GM12878 (cell line): ENCODE measurements around the gene SURF6. TPM values are rescaled to one million over a fixed set of nuclear protein-coding genes. Genes with fewer than 3 reads are reported as not detected.

ENCODE experiments used
- BACH1 ChIP-seq: fragments of 450-650 bp; IDR thresholded peaks from 2 replicates; pipeline ENCODE4 v1.6.1; 2017; ENCODE audit warnings: mild to moderate bottlenecking, borderline replicate concordance
- BMI1 ChIP-seq: fragments of 450-650 bp; IDR thresholded peaks from 2 replicates; pipeline ENCODE4 v1.6.1; 2016; ENCODE audit warnings: mild to moderate bottlenecking, moderate library complexity, borderline replicate concordance
- CBFB ChIP-seq: IDR thresholded peaks from 2 replicates; pipeline ENCODE4 v1.6.1; 2016; ENCODE audit warnings: antibody characterized with exemption, low read depth
- CEBPB ChIP-seq, 2 experiments: fragments of 150-350 bp in 1 of 2; IDR thresholded peaks; 2 replicates each; pipeline ENCODE4 v1.6.1; 2012 to 2014; ENCODE audit warnings: low read depth in 2 of 2, low read length in 2 of 2, borderline replicate concordance in 1 of 2, inconsistent platforms in 1 of 2
- CREB1 ChIP-seq: IDR thresholded peaks from 2 replicates; pipeline ENCODE4 v1.6.1; 2012; ENCODE audit warnings: low read depth, mild to moderate bottlenecking, inconsistent platforms
- EED ChIP-seq: sonication (generic); IDR thresholded peaks from 2 replicates; pipeline ENCODE4 v1.6.1; 2016; ENCODE audit warnings: antibody characterized with exemption, low read depth
- FOXK2 ChIP-seq: fragments of 450-650 bp; IDR thresholded peaks from 2 replicates; pipeline ENCODE4 v1.6.1; 2017; ENCODE audit warnings: mild to moderate bottlenecking, moderate library complexity
- GATAD2B ChIP-seq: fragments of 450-650 bp; conservative IDR thresholded peaks from 2 replicates; pipeline ENCODE4 v1.6.1; 2017; ENCODE audit warnings: low read depth, mild to moderate bottlenecking, moderate library complexity
- KAT2A ChIP-seq: conservative IDR thresholded peaks from 2 replicates; pipeline ENCODE4 v1.6.1; 2011; ENCODE audit warnings: low read depth, low read length; ENCODE audit not compliant: control insufficient read depth
- MYB ChIP-seq: fragments of 150-350 bp; IDR thresholded peaks from 2 replicates; pipeline ENCODE4 v1.6.1; 2014; ENCODE audit warnings: mild to moderate bottlenecking, low read depth, low read length, borderline replicate concordance
- POLR2AphosphoS5 ChIP-seq: IDR thresholded peaks from 2 replicates; pipeline ENCODE4 v1.6.1; 2011; ENCODE audit warnings: mild to moderate bottlenecking, low read length, inconsistent platforms
- RAD51 ChIP-seq: fragments of 450-650 bp; IDR thresholded peaks from 2 replicates; pipeline ENCODE4 v1.6.1; 2016; ENCODE audit warnings: moderate library complexity, mild to moderate bottlenecking, inconsistent platforms
- RFX5 ChIP-seq: IDR thresholded peaks from 2 replicates; pipeline ENCODE4 v1.6.1; 2011; ENCODE audit warnings: low read depth, low read length, improper control_type of control experiment
- RUNX3 ChIP-seq: IDR thresholded peaks from 2 replicates; pipeline ENCODE4 v1.6.1; 2012; ENCODE audit warnings: low read length, inconsistent platforms
- STAT3 ChIP-seq: IDR thresholded peaks from 2 replicates; pipeline ENCODE4 v1.6.1; 2011; ENCODE audit warnings: low read depth, low read length, improper control_type of control experiment
- YY1 ChIP-seq: IDR thresholded peaks from 2 replicates; pipeline ENCODE4 v1.6.1; 2011; ENCODE audit warnings: low read depth, mild to moderate bottlenecking, low read length
- ZNF384 ChIP-seq: IDR thresholded peaks from 2 replicates; pipeline ENCODE4 v1.6.1; 2012; ENCODE audit warnings: low read depth, mild to moderate bottlenecking, low read length, improper control_type of control experiment, borderline replicate concordance
- polyA plus RNA-seq, 11 experiments: library from polyadenylated mRNA; depleted of rRNA in 4 of 11; unstranded in 6 of 11; stranded (reverse) in 5 of 11; fragments of >200 nt; fragmentation: Nextera tagmentation in 4 of 11; fragmentation: Illumina TruSeq in 1 of 11; extraction: Ambion mirVana in 4 of 11; extraction: Trizol in 1 of 11; gene quantifications; 1 replicate in 1 of 11; 2 replicates in 10 of 11; pipeline versions ENCODE4 v1.2.1 to v1.2.3, GENCODE V29; 2011 to 2016; ENCODE audit warnings: inconsistent platforms in 2 of 11, missing spikeins in 2 of 11, low read depth in 1 of 11
- total RNA-seq, 4 experiments: library from RNA; depleted of rRNA in 3 of 4; stranded (reverse); fragments of >200 nt in 3 of 4; fragmentation: Illumina TruSeq in 1 of 4; extraction: Trizol in 1 of 4; gene quantifications; 2 replicates each; pipeline versions ENCODE4 v1.2.1 to v1.2.3, GENCODE V29; 2013 to 2021
- TF ChIP-seq, protein P1 (sequence below): fragments of 450-650 bp; IDR thresholded peaks from 2 replicates; pipeline ENCODE4 v1.6.1; 2017; ENCODE audit warnings: mild to moderate bottlenecking, moderate library complexity
- TF ChIP-seq, protein P2 (sequence below): fragments of 450-650 bp; IDR thresholded peaks from 2 replicates; pipeline ENCODE4 v1.6.1; 2014; ENCODE audit warnings: mild to moderate bottlenecking
- TF ChIP-seq, protein P3 (sequence below): fragments of 450-650 bp; IDR thresholded peaks from 2 replicates; pipeline ENCODE4 v1.6.1; 2017; ENCODE audit warnings: mild to moderate bottlenecking, low read depth, inconsistent platforms; ENCODE audit not compliant: poor library complexity, severe bottlenecking

Gene SURF6
- total and polyA plus RNA-seq, 10 of the 15 experiments (the other 5 are each of a cell fraction or from before 2014, with no cell fraction given), result 2.2 to 27.2 (median 15.1) TPM

DNA sequence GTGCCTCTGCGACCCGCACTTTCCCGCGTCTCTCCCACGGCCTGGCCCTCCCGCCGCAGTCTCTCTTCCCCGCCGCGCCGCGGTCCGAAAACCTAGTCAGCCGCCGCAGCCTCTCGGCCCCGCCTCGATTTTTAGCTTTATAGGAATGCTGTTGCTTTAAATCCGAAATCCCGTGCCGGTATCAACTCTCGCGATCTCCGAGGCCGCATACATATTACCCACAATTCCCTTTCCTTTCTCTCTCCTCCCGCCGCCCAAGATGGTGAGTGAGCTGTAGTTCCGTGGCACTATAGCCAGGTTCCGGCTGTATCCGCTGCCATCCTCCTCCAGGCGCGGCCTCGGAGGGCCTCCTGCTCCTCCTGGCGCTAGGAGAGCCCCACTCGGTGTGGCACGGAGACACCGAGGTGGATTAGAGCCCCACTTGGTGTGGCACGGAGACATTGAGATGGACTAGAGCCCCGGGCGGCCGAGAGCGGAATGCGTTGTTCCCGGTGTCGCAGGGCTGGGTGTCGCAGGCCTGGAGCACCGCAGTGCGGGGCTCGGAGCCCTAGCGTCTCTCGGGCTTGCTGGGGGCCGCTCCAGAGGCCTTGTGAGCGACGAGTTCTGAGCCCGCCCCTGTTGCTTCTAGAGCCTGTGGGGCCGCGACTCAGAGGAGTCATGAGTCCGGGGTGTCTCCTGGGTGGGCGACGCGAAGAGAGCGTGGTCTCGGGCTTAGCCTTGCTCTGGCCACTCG lies 12.2 kb upstream of the SURF6 start, which contains the start of the genes MED22 and RPL7A (continued):
- TF ChIP-seq, protein P1, sequence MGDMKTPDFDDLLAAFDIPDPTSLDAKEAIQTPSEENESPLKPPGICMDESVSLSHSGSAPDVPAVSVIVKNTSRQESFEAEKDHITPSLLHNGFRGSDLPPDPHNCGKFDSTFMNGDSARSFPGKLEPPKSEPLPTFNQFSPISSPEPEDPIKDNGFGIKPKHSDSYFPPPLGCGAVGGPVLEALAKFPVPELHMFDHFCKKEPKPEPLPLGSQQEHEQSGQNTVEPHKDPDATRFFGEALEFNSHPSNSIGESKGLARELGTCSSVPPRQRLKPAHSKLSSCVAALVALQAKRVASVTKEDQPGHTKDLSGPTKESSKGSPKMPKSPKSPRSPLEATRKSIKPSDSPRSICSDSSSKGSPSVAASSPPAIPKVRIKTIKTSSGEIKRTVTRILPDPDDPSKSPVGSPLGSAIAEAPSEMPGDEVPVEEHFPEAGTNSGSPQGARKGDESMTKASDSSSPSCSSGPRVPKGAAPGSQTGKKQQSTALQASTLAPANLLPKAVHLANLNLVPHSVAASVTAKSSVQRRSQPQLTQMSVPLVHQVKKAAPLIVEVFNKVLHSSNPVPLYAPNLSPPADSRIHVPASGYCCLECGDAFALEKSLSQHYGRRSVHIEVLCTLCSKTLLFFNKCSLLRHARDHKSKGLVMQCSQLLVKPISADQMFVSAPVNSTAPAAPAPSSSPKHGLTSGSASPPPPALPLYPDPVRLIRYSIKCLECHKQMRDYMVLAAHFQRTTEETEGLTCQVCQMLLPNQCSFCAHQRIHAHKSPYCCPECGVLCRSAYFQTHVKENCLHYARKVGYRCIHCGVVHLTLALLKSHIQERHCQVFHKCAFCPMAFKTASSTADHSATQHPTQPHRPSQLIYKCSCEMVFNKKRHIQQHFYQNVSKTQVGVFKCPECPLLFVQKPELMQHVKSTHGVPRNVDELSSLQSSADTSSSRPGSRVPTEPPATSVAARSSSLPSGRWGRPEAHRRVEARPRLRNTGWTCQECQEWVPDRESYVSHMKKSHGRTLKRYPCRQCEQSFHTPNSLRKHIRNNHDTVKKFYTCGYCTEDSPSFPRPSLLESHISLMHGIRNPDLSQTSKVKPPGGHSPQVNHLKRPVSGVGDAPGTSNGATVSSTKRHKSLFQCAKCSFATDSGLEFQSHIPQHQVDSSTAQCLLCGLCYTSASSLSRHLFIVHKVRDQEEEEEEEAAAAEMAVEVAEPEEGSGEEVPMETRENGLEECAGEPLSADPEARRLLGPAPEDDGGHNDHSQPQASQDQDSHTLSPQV, result no peak
- TF ChIP-seq FOXK2 (no peak), RAD51 (no peak), RUNX3 (peak; percentile 73), BACH1 (peak; percentile 76; the same call in 1 of the 2 replicates), GATAD2B (peak; percentile 39), BMI1 (no peak), KAT2A (peak; percentile 58; the same call in 1 of the 2 replicates), CBFB (peak; percentile 99; the same call in 1 of the 2 replicates), POLR2AphosphoS5 (peak; percentile 100), RFX5 (no peak), CREB1 (peak; percentile 61), ZNF384 (no peak), MYB (no peak), CEBPB (IDR thresholded peaks at IDR 0.05; ENCODE audit: borderline replicate concordance in 1 of 2, low read depth in 2 of 2, low read length in 2 of 2) (no peak), YY1 (peak; percentile 97), STAT3 (no peak), EED (no peak)
- TF ChIP-seq, protein P2, sequence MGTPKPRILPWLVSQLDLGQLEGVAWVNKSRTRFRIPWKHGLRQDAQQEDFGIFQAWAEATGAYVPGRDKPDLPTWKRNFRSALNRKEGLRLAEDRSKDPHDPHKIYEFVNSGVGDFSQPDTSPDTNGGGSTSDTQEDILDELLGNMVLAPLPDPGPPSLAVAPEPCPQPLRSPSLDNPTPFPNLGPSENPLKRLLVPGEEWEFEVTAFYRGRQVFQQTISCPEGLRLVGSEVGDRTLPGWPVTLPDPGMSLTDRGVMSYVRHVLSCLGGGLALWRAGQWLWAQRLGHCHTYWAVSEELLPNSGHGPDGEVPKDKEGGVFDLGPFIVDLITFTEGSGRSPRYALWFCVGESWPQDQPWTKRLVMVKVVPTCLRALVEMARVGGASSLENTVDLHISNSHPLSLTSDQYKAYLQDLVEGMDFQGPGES, result no peak
- TF ChIP-seq, protein P3, sequence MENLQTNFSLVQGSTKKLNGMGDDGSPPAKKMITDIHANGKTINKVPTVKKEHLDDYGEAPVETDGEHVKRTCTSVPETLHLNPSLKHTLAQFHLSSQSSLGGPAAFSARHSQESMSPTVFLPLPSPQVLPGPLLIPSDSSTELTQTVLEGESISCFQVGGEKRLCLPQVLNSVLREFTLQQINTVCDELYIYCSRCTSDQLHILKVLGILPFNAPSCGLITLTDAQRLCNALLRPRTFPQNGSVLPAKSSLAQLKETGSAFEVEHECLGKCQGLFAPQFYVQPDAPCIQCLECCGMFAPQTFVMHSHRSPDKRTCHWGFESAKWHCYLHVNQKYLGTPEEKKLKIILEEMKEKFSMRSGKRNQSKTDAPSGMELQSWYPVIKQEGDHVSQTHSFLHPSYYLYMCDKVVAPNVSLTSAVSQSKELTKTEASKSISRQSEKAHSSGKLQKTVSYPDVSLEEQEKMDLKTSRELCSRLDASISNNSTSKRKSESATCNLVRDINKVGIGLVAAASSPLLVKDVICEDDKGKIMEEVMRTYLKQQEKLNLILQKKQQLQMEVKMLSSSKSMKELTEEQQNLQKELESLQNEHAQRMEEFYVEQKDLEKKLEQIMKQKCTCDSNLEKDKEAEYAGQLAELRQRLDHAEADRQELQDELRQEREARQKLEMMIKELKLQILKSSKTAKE, result no peak
